H9 (cell line): ENCODE measurements around the gene CFAP46. TPM values are rescaled to one million over a fixed set of nuclear protein-coding genes. Genes with fewer than 3 reads are reported as not detected.

Source experiments
- DNase-seq: peaks from one replicate; pipeline ENCODE4 v3.0.0-alpha.2; 2017
- H2AFZ ChIP-seq: one replicate; pipeline ENCODE4 v1.6.1; 2013; ENCODE audit warnings: mild to moderate bottlenecking, low read length, control low read depth, moderate library complexity
- H2AK5ac ChIP-seq: 2 replicates; pipeline ENCODE4 v1.6.1; 2013; ENCODE audit warnings: low read length, control low read depth, mixed read lengths; ENCODE audit not compliant: insufficient read length
- H2BK120ac ChIP-seq: one replicate; pipeline ENCODE4 v1.6.1; 2013; ENCODE audit warnings: low read depth, mild to moderate bottlenecking, low read length, control low read depth, inconsistent platforms; ENCODE audit not compliant: poor library complexity, severe bottlenecking
- H2BK12ac ChIP-seq: 2 replicates; pipeline ENCODE4 v1.6.1; 2013; ENCODE audit warnings: low read length, control low read depth, mixed read lengths, low read depth; ENCODE audit not compliant: insufficient read length
- H2BK15ac ChIP-seq: 2 replicates; pipeline ENCODE4 v1.6.1; 2013; ENCODE audit warnings: low read depth, low read length, control low read depth
- H2BK20ac ChIP-seq: one replicate; pipeline ENCODE4 v1.6.1; 2013; ENCODE audit warnings: low read depth, mild to moderate bottlenecking, low read length, control low read depth, inconsistent platforms; ENCODE audit not compliant: poor library complexity, severe bottlenecking
- H2BK5ac ChIP-seq: 2 replicates; pipeline ENCODE4 v1.6.1; 2013; ENCODE audit warnings: low read length, control low read depth, mixed read lengths; ENCODE audit not compliant: insufficient read length
- H3K14ac ChIP-seq: 2 replicates; pipeline ENCODE4 v1.6.1; 2013; ENCODE audit warnings: low read length, control low read depth; ENCODE audit not compliant: insufficient read depth
- H3K18ac ChIP-seq: 2 replicates; pipeline ENCODE4 v1.6.1; 2013; ENCODE audit warnings: low read depth, mild to moderate bottlenecking, mixed read lengths, low read length, control low read depth; ENCODE audit not compliant: insufficient read length
- H3K23ac ChIP-seq: 2 replicates; pipeline ENCODE4 v1.6.1; 2013; ENCODE audit warnings: low read length, control low read depth, mixed read lengths, low read depth; ENCODE audit not compliant: insufficient read length
- H3K23me2 ChIP-seq: 2 replicates; pipeline ENCODE4 v1.6.1; 2013; ENCODE audit warnings: low read depth, mild to moderate bottlenecking, mixed read lengths, low read length, control low read depth; ENCODE audit not compliant: insufficient read length, poor library complexity, severe bottlenecking
- H3K27ac ChIP-seq: 2 replicates; pipeline ENCODE4 v1.5.1; 2013; ENCODE audit warnings: low read length, control low read depth, mixed read lengths, low read depth; ENCODE audit not compliant: insufficient read length
- H3K27me3 ChIP-seq: 2 replicates; pipeline ENCODE4 v1.6.1; 2013; ENCODE audit warnings: low read length, control low read depth, inconsistent platforms; ENCODE audit not compliant: insufficient read depth
- H3K4ac ChIP-seq: 2 replicates; pipeline ENCODE4 v1.6.1; 2013; ENCODE audit warnings: low read depth, mild to moderate bottlenecking, control low read depth, inconsistent platforms, low read length, moderate library complexity
- H3K4me1 ChIP-seq: 2 replicates; pipeline ENCODE4 v1.6.1; 2013; ENCODE audit warnings: low read length, control low read depth, inconsistent platforms; ENCODE audit not compliant: insufficient read depth
- H3K4me2 ChIP-seq: 2 replicates; pipeline ENCODE4 v1.6.1; 2013; ENCODE audit warnings: low read length, control low read depth, mixed read lengths; ENCODE audit not compliant: insufficient read length, insufficient read depth
- H3K56ac ChIP-seq: 2 replicates; pipeline ENCODE4 v1.6.1; 2013; ENCODE audit warnings: low read depth, mild to moderate bottlenecking, mixed read lengths, low read length, control low read depth; ENCODE audit not compliant: insufficient read length
- H3K79me1 ChIP-seq: 2 replicates; pipeline ENCODE4 v1.6.1; 2013; ENCODE audit warnings: low read depth, mild to moderate bottlenecking, moderate library complexity, low read length, control low read depth, inconsistent platforms; ENCODE audit not compliant: insufficient read depth, poor library complexity, severe bottlenecking
- H3K79me2 ChIP-seq: 2 replicates; pipeline ENCODE4 v1.6.1; 2013; ENCODE audit warnings: low read length, control low read depth, inconsistent platforms; ENCODE audit not compliant: insufficient read depth
- H3K9ac ChIP-seq: 2 replicates; pipeline ENCODE4 v1.6.1; 2013; ENCODE audit warnings: low read length, control low read depth, mixed read lengths; ENCODE audit not compliant: insufficient read length; ENCODE audit errors: extremely low read depth
- H3K9me3 ChIP-seq: one replicate; pipeline ENCODE4 v1.6.1; 2013; ENCODE audit warnings: low read depth, low read length, inconsistent platforms; ENCODE audit not compliant: control insufficient read depth
- H3T11ph ChIP-seq: one replicate; pipeline ENCODE4 v1.6.1; 2013; ENCODE audit warnings: mild to moderate bottlenecking, low read length, control low read depth, inconsistent platforms
- H4K20me1 ChIP-seq: one replicate; pipeline ENCODE4 v1.6.1; 2013; ENCODE audit not compliant: control insufficient read depth, insufficient read length, insufficient read depth
- H4K5ac ChIP-seq: 2 replicates; pipeline ENCODE4 v1.6.1; 2013; ENCODE audit warnings: low read depth, mild to moderate bottlenecking, mixed read lengths, low read length, control low read depth; ENCODE audit not compliant: insufficient read length
- H4K8ac ChIP-seq: replicated peaks from 2 replicates; pipeline ENCODE4 v1.6.1; 2013; ENCODE audit warnings: low read length, control low read depth, mixed read lengths, low read depth; ENCODE audit not compliant: insufficient read length
- H4K91ac ChIP-seq: 2 replicates; pipeline ENCODE4 v1.6.1; 2013; ENCODE audit warnings: low read depth, mild to moderate bottlenecking, moderate library complexity, mixed read lengths, low read length, control low read depth; ENCODE audit not compliant: insufficient read length
- H3K27ac Mint-ChIP-seq, 3 experiments: 2 replicates in 2 of 3; 3 replicates in 1 of 3; pipeline ENCODE4 v1.8.0; 2020 to 2021; ENCODE audit warnings: mixed read lengths in 3 of 3, mild to moderate bottlenecking in 1 of 3, moderate library complexity in 1 of 3
- H3K27me3 Mint-ChIP-seq: 2 replicates; pipeline ENCODE4 v1.8.0; 2021; ENCODE audit warnings: low read depth, mild to moderate bottlenecking, moderate library complexity, mixed read lengths
- H3K36me3 Mint-ChIP-seq, 3 experiments: 2 replicates in 2 of 3; 3 replicates in 1 of 3; pipeline ENCODE4 v1.8.0; 2020 to 2021; ENCODE audit warnings: low read depth in 3 of 3, mixed read lengths in 3 of 3; ENCODE audit not compliant: insufficient read depth in 1 of 3
- H3K4me1 Mint-ChIP-seq, 2 experiments: 2 replicates each; pipeline ENCODE4 v1.8.0; 2020; ENCODE audit warnings: mixed read lengths in 2 of 2
- H3K4me3 Mint-ChIP-seq, 2 experiments: 2 replicates in 1 of 2; 3 replicates in 1 of 2; pipeline ENCODE4 v1.8.0; 2020 to 2021; ENCODE audit warnings: mild to moderate bottlenecking in 2 of 2, mixed read lengths in 2 of 2, moderate library complexity in 1 of 2
- H3K9me3 Mint-ChIP-seq, 2 experiments: 2 replicates in 1 of 2; 3 replicates in 1 of 2; pipeline ENCODE4 v1.8.0; 2020; ENCODE audit warnings: mild to moderate bottlenecking in 2 of 2, mixed read lengths in 2 of 2, moderate library complexity in 1 of 2
- CTCF ChIP-seq: fragments of 200-600 bp; sonication (generic); conservative IDR thresholded peaks from 3 replicates; pipeline ENCODE4 v1.8.0; 2021; ENCODE audit warnings: antibody characterized with exemption, mild to moderate bottlenecking
- WGBS: extraction: QIAGEN DNeasy Blood & Tissue Kit; methylation state at CpG from one replicate; pipeline ENCODE4 v1.1.7; 2013; ENCODE audit warnings: missing lambda C conversion rate, low lambda C conversion rate, mixed read lengths; ENCODE audit not compliant: insufficient read length; ENCODE audit errors: extremely low coverage; 5-methylcytosine and 5-hydroxymethylcytosine counted together
- total RNA-seq: library from RNA; stranded (reverse); gene quantifications from 2 replicates; pipeline ENCODE4 v1.2.1, GENCODE V29; 2021

CFAP46 gene
- total RNA-seq, 1 experiment from 2014 or later = 3.1 TPM

GRCh38 chr10:132921818-132922807, 20.3 kb downstream of the CFAP46 start:
- Histone ChIP-seq H2BK120ac (no peak overlapping the region), H2AFZ (no peak overlapping the region), H4K20me1 (no peaks in the 10 kb centered on the region), H3K79me1 (no peaks in the 10 kb centered on the region), H3K9me3 (no peaks in the 10 kb centered on the region), H2BK12ac (no peak overlapping the region), H3K56ac (no peak overlapping the region), H4K5ac (no peak overlapping the region), H3K27ac (no peak overlapping the region), H3K9ac (no peak overlapping the region), H3K14ac (no peak overlapping the region), H2AK5ac (no peak overlapping the region), H3K23me2 (no peaks in the 10 kb centered on the region), H3K79me2 (no peaks in the 10 kb centered on the region), H4K8ac (no peak overlapping the region), H4K91ac (no peak overlapping the region), H3K4me2 (no peak overlapping the region), H3K23ac (no peak overlapping the region), H2BK5ac (no peak overlapping the region), H3K4me1 (no peaks in the 10 kb centered on the region), H3T11ph (no peak overlapping the region), H2BK15ac (no peak overlapping the region), H2BK20ac (no peak overlapping the region), H3K4ac (no peak overlapping the region), H3K27me3 (no peaks in the 10 kb centered on the region), H3K18ac (no peak overlapping the region)
- Mint-ChIP-seq H3K4me3 (no peak overlapping the region), H3K27ac (peak overlapping the region in 2 of 3 experiments; percentile 44 to 77; a peak in 2 of 7 replicates), H3K4me1 (no peaks in the 10 kb centered on the region), H3K9me3 (no peaks in the 10 kb centered on the region), H3K27me3 (no peaks in the 10 kb centered on the region), H3K36me3 (no peaks in the 10 kb centered on the region; a peak in 1 of 7 replicates)
- no peak for DNase-seq
- WGBS = no CpG with 5 or more reads among the region's 52 CpGs
- no peak for TF ChIP-seq CTCF
